GM18907 (cell line): ENCODE measurements around the gene F7.

Experiments used
- ATAC-seq: cut with Tn5 transposase; IDR thresholded peaks from one replicate; pipeline ENCODE4 v1.9.1; 2021; ENCODE audit warnings: mild to moderate bottlenecking, moderate library complexity; ENCODE audit not compliant: unreplicated experiment

Gene F7

DNA sequence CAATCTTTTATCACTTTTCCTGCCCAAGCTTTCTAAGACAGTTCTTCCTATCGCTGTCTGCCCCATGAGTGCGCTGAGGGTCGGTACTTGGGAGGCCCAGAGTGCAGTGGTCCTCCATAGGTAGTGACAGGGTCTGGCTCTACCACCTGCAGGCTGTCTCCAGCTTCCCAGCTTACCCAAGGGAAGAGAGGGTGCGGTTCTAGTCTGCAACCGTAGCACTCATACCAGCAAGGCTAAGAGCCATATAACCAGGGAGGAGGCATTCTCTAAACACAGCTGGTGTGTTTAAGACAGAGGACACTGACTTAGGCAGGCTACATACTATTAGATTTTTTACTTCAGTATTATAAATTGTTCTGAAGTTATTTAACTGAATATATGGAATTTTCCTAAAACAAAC is 61.1 kb downstream of the F7 start:
- no peak for ATAC-seq

GRCh38 chr13:113167155-113167554 is 61.6 kb downstream of the F7 start:
- no peak for ATAC-seq

GRCh38 chr13:113167575-113167974 is 62.0 kb downstream of the F7 start:
- ATAC-seq, result no peak

DNA sequence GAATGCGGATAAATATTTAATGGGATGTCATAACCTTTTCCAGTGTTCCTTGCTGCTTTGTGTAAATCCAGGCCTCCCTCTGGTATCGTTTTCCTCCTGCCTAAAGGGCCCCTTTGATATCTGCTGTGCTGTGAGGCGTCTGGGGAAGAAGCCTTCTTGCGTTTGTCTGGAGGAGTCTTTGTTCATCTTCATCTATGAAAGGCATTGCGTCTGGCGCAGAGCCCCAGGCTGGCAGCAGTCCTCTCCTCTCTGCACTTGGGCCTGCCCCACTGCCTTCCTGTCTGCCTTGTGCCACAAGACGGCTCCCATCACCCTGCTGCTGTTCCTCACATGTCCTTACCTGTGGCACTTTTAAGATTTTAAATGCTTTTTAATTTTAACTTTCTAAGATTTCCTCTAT is 62.6 kb downstream of the F7 start:
- no peak for ATAC-seq

- ATAC-seq, result no peak
Measured at GRCh38 chr13:113169277-113170272, 64.0 kb downstream of the F7 start.
